WTC11 (cell line): Measurements from ENCODE around the gene ARL5A.

ENCODE experiments used
- ATF3 ChIP-seq: sonication (generic); formaldehyde crosslinking; conservative IDR thresholded peaks from 2 replicates; pipeline ENCODE4 v1.8.1; 2022; ENCODE audit warnings: mild to moderate bottlenecking, missing genetic modification reagents
- CBFB ChIP-seq: sonication (generic); formaldehyde crosslinking; IDR thresholded peaks from 2 replicates; pipeline ENCODE4 v1.8.1; 2022; ENCODE audit warnings: mild to moderate bottlenecking, low read depth, missing genetic modification reagents
- CREB1 ChIP-seq: sonication (generic); formaldehyde crosslinking; IDR thresholded peaks from 2 replicates; pipeline ENCODE4 v1.8.0; 2023; ENCODE audit warnings: mild to moderate bottlenecking, missing genetic modification reagents
- NR2C2 ChIP-seq: sonication (generic); formaldehyde crosslinking; IDR thresholded peaks from 2 replicates; pipeline ENCODE4 v1.8.0; 2022; ENCODE audit warnings: mild to moderate bottlenecking, missing genetic modification reagents
- SP1 ChIP-seq: sonication (generic); formaldehyde crosslinking; conservative IDR thresholded peaks from 2 replicates; pipeline ENCODE4 v1.8.1; 2022; ENCODE audit warnings: missing genetic modification reagents
- STAT6 ChIP-seq: sonication (generic); formaldehyde crosslinking; conservative IDR thresholded peaks from 2 replicates; pipeline ENCODE4 v1.8.1; 2023; ENCODE audit warnings: mild to moderate bottlenecking, low read depth, missing genetic modification reagents, moderate library complexity
- TCF7 ChIP-seq: sonication (generic); formaldehyde crosslinking; IDR thresholded peaks from 2 replicates; pipeline ENCODE4 v1.8.0; 2022; ENCODE audit warnings: mild to moderate bottlenecking, low read depth, missing genetic modification reagents, moderate library complexity
- TF ChIP-seq, protein P1 (sequence below): fragments of 200-600 bp; IDR thresholded peaks from 2 replicates; pipeline ENCODE4 v1.8.0; 2022; ENCODE audit warnings: antibody characterized with exemption
- TF ChIP-seq, protein P2 (sequence below): sonication (generic); formaldehyde crosslinking; IDR thresholded peaks from 2 replicates; pipeline ENCODE4 v1.8.1; 2023; ENCODE audit warnings: mild to moderate bottlenecking, missing genetic modification reagents, borderline replicate concordance
- TF ChIP-seq, protein P3 (sequence below): fragments of 250-450 bp; sonication (Bioruptor Pico); IDR thresholded peaks from 2 replicates; pipeline ENCODE4 v1.9.0; 2021; ENCODE audit warnings: mild to moderate bottlenecking

DNA sequence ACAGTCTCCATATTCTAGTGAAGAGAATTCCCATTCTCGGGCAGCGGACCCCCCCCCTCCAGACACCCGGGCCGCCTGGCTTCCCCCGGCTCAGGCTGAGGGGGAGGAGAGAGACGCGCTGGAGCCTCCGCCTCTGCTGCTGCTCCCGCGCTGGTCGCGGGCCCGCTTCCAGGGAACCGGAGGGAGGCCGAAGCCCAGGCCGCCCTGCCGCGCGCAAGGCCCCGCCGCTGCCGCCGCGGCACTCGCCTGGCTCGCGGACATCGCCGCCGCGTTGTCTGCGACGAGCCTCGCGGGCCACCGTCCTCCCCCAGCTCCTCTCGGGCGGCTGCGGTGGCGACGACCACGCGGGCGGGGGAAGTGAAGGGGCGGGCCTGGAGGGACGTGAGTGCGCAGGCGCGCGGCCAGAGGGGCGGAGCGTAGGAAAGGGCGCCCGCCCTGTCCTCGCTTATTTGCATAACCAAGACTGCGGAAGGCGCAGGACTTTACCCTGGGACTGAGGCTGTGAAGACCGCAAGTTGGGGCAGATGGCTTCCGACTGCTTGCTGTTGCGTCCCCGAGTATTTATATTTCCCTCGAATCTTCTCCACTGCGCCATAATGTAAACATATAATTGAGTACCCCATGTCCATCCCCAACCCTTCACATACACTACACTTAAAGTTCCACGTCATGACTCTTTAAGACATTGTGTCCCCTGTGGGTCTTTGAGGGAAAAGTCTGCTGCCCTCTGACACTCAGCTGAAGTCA lies at the start of gene ARL5A:
- TF ChIP-seq, protein P1, sequence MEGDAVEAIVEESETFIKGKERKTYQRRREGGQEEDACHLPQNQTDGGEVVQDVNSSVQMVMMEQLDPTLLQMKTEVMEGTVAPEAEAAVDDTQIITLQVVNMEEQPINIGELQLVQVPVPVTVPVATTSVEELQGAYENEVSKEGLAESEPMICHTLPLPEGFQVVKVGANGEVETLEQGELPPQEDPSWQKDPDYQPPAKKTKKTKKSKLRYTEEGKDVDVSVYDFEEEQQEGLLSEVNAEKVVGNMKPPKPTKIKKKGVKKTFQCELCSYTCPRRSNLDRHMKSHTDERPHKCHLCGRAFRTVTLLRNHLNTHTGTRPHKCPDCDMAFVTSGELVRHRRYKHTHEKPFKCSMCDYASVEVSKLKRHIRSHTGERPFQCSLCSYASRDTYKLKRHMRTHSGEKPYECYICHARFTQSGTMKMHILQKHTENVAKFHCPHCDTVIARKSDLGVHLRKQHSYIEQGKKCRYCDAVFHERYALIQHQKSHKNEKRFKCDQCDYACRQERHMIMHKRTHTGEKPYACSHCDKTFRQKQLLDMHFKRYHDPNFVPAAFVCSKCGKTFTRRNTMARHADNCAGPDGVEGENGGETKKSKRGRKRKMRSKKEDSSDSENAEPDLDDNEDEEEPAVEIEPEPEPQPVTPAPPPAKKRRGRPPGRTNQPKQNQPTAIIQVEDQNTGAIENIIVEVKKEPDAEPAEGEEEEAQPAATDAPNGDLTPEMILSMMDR: no peak
- TF ChIP-seq CBFB (no peak), CREB1 (CRISPR knock-in tag) (no peak), SP1 (CRISPR knock-in tag) (peak; percentile 96), NR2C2 (CRISPR knock-in tag) (no peak), TCF7 (CRISPR knock-in tag) (no peak), STAT6 (CRISPR knock-in tag) (no peak), ATF3 (CRISPR knock-in tag) (no peak)
- TF ChIP-seq, protein P2, sequence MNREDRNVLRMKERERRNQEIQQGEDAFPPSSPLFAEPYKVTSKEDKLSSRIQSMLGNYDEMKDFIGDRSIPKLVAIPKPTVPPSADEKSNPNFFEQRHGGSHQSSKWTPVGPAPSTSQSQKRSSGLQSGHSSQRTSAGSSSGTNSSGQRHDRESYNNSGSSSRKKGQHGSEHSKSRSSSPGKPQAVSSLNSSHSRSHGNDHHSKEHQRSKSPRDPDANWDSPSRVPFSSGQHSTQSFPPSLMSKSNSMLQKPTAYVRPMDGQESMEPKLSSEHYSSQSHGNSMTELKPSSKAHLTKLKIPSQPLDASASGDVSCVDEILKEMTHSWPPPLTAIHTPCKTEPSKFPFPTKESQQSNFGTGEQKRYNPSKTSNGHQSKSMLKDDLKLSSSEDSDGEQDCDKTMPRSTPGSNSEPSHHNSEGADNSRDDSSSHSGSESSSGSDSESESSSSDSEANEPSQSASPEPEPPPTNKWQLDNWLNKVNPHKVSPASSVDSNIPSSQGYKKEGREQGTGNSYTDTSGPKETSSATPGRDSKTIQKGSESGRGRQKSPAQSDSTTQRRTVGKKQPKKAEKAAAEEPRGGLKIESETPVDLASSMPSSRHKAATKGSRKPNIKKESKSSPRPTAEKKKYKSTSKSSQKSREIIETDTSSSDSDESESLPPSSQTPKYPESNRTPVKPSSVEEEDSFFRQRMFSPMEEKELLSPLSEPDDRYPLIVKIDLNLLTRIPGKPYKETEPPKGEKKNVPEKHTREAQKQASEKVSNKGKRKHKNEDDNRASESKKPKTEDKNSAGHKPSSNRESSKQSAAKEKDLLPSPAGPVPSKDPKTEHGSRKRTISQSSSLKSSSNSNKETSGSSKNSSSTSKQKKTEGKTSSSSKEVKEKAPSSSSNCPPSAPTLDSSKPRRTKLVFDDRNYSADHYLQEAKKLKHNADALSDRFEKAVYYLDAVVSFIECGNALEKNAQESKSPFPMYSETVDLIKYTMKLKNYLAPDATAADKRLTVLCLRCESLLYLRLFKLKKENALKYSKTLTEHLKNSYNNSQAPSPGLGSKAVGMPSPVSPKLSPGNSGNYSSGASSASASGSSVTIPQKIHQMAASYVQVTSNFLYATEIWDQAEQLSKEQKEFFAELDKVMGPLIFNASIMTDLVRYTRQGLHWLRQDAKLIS (CRISPR knock-in tag): no peak
- TF ChIP-seq, protein P3, sequence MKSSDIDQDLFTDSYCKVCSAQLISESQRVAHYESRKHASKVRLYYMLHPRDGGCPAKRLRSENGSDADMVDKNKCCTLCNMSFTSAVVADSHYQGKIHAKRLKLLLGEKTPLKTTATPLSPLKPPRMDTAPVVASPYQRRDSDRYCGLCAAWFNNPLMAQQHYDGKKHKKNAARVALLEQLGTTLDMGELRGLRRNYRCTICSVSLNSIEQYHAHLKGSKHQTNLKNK: no peak
